ENCODE results near the gene ICE1.
"Not testable (repeated sequence)": the region's sequence is repeated elsewhere in the genome, so short reads cannot be mapped to it uniquely, and the experiment has no call there.

Gene ICE1

DNA sequence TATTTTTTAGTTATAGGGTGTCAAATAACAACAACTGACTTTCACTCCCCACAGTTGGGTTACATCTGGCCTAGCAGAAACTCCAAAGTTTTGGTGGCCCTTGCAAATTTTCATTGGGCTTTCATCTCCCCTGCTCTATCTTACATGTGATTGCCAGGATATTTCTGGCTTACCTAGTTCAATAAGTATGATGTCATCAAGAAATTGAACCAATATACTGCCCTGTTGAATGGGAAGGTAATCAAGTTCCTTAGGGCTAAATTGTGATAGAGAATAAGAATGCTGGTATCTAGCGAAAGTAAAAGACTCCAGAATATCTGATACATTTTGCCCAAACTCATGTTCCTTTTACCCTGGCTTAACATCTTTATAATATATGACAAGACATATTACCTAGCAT lies 17.0 kb upstream of the ICE1 start:
- DNase-seq = no peak

DNA sequence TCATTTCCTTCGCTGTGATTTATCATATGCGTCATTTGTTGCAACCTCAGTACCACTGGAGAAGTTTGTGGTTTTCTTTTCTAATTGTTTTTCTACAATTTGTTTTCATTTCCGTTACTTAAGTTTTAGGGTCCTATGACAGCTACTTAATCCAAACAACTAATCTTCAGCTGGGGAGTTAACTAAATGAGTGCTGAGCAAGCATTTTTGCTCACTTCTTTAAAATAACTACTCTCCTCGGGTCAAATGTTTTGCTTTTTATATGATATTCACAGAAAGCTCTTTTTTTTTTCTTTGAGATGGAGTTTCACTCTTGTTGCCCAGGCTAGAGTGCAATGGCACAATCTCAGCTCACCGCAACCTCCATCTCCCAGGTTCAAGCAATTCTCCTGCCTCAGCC lies 14.6 kb upstream of the ICE1 start:
- DNase-seq = no peak

DNA sequence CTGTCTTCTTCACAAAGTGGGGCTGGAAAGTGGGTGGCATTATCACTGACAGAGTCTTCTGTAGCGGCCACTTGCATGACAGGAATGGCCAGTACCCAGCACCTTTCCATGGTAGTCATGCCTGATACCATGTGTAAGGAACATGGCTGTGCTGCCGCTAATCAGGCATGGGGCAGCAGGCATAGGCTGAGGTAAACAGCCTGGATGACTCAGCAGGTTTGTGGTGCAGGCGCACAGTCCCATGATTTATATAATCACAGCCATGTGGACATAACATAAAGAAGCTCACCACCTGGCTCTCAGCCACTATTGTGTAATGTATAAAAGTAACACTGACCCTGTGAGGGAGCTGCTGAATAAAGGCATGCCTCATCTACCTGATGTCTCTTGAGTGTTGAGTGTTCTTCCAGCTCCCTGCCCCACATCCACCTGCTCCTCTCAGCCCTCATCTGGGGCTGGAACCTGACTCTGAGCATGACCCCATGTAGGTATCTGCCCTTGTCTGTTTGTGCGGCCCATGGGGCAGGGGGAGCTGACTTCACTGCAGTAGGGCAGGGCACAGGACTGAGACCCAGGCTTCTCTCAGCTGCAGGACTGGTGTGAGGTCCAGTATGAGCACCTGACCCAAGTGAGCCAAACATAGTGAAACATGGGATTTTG lies 13.2 kb upstream of the ICE1 start:
- DNase-seq = peak; percentile 9

DNA sequence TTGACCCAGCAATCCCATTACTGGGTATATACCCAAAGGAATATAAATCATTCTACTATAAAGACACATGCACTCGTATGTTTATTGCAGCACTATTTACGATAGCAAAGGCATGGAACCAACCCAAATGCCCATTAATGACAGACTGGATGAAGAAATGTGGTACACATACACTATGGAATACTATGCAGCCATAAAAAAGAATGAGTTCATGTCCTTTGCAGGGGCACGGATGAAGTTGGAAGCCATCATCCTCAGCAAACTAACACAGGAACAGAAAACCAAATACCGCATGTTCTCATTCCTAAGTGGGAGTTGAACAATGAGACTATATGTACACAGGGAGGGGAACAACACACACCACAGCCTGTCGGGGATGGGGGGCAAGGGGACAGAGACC lies 8.6 kb upstream of the ICE1 start:
- DNase-seq = not testable (repeated sequence)

DNA sequence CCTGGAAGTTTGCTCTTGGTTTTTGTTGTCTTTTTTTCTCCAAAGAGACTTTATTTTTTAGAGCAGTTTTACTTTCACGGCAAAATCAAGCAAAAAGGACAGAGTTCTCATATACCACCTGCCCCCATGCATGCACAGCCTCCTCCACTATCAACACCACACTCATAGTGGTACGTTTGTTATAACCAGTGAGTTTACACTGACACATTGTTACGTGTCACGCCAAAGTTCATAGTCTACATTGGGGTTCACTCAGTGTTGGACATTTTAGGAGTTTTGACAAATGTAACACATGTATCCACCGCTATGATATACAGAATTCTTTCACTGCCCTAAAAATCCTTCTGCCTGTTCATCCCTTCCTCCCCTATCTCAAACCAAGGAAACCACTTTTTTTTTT lies 7.5 kb upstream of the ICE1 start:
- DNase-seq = no peak

DNA sequence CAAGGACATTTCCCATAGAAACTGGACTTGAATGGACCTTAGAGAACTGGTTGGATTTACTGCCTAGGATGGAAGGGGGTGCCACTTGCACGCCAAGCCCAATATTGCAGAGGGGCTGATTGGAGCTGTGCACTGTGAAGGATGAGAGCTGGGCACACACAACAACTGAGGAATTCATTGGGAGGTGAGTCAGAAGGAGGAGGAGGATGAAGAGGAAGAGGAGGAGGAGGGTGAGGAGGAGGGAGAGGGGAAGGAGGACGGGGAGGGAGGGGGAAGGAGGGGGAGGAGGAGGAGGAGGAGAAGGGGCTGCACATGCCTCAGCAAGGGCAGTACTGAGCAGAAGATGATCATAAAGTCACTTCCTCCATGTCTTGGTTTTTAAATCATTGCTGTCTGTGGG lies 5.7 kb upstream of the ICE1 start:
- DNase-seq = no peak

DNA sequence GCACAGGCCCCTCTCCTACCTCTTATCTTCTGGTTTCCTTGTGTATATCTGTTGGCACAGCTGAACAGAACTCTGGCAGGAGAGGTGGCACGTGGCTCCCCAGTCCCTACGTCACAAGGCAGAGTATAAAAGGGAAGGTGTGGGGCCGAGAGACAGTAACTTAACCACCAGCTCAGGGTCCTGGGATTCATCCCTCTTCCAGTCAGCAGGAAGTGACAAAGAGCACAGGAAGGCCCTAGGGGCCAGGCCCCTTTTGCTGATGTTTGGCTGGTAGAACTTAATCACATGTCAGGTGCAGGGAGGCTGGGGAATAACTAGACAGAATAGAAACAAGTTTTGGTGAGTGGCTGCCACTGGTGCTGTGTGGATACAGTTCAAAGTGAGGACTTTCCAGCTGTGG lies 4.5 kb upstream of the ICE1 start:
- DNase-seq = peak; percentile 7

DNA sequence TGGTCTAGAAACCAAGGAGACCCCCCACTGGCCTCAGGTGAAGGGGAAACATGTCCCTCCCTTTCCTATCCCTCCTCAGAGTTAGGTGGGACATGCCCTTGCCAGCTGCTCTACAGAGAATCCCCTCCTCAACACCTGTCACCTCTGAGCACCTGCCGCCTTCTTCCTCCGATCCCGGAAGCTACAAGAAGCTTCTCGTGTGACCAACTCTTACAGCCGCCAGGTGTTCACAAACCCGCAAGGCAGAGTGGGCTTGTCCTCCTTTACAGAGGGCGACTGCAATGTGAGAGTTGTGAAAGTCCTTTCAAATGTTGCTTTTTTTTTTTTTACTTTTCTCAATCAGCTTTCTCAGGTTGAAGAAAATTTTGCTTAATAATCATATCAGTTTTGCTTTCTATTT lies 3.7 kb upstream of the ICE1 start:
- no peak for DNase-seq

DNA sequence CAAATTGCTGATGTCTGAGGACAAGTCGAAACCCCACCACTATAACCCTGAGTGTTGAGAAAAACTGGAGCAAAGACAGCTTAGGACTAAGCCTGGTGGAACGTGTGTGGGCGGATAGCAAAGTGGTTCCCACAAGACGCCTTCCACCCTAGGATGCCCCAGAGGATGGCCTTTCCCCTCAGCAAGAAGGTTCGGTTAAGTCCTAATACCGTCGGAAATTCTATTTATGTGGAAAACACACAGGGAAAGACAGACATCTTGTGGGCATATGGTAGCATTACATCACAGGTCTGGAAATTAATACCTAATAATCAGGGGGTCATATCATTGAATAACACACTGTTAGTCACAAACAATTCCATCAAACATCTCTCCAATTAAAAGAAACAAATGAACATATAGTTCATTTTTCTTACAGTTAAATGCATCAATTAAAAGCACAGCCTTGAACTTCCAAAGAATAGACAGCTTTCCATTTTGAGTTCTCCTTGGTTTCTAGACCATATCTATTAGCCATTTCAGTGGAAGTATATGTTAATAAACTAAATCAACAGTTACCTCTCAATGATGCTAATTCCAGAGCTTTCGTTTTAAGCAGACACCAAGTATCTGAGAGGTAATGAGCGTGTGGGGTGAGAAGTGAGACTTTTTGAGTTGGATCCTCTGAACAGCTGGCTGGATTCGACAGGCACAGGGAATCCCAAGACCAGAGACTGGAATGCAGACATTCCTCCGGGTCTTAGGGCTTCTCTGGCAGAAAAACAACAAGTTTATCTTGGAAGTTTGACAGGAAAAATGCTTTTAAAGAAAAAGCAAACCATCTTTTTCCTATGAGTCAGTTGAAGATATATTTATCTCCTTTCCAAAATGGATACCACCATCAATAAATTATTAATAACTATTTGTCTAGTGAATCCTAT lies 2.9 kb upstream of the ICE1 start:
- DNase-seq = peak; percentile 68

DNA sequence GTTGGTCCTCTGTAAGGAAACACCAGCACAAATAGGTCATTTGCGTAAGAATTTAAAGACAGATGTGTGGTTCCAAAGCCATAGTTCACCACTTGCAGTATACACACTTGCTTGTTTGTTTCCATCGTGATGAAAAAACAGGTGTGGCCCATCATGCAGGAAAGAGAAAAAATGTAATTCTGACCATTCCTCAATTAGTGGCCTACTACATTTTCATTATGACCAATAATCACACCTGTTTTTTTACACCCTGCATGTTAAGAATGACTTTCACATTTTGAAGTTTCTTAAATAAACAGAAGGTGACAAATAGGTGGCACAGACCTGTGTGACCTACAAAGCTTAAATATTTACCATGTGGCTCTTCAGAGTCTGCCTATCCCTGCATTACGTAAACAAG lies 2.2 kb upstream of the ICE1 start:
- no peak for DNase-seq

DNA sequence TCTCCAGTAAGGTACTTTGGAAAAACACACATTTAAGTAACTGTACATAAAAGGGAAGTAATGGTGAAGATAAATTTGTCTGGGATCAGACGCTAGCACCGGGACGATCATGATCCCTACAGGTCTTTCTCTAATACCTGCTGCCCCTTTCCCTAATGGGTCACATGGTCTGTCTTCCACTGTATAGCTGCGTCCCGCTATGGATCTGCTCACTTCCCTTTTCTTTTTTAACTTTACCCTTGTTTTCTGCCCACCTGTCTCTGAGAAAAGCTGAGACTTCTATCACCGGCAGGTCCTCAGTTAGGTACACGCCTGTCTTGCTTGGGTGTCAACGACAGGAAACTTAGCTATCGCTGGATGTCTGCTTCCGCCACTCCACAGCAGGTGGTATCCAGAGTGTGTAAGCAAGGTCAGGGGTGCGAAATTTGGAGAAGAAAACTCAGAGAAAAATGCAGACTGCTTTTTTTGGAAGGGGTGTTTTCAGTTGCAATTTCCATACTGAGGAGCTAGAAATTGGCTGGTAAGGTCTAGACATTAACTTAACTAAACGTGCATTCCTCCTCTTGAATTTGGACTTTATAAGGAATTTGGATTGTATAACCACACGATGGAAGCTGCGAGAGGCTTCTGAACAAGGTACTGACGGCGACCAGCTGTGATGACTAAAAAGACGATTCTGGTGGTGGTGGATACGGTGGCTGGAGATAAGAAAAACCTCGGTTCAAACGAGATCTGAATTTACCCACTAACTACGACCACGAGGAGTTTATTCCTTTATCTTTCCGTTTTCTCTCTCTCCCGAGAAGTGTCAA lies 1.1 kb upstream of the ICE1 start:
- DNase-seq = peak; percentile 49

DNA sequence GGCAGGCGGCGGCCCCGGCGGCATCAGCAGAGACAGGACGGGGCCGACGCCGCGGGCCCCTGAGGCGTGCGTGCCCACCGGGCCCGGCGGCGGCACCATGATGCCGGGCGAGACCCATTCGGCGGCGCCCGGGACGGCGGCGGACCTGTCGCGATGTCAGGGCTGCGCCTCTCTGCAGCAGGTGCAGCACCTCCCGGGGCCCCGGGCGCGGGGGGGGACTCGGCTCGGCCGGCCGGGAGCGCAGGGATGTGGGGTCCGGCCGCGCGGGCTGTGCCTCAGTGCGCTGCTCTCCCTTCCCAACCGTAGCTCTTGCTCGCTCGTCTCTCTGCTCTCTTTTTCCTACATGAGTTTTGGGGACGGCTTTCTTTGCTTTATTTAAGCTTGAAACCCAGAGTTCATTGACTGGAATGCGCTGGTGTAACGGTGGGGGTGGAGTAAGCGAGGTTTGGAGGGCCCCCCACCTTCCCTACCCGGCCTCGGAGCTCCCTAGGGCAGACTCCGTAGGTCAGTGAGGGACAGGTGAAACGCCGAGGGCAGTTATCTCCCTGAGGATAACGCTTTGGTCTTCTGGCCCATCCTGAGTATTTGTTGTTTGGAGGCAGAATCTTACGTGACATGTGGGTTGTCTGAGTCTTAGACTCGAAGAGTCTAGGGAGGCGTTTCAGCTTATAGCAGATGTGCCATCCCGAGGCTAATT lies 490 bp downstream of the ICE1 start:
- DNase-seq = peak; percentile 2

DNA sequence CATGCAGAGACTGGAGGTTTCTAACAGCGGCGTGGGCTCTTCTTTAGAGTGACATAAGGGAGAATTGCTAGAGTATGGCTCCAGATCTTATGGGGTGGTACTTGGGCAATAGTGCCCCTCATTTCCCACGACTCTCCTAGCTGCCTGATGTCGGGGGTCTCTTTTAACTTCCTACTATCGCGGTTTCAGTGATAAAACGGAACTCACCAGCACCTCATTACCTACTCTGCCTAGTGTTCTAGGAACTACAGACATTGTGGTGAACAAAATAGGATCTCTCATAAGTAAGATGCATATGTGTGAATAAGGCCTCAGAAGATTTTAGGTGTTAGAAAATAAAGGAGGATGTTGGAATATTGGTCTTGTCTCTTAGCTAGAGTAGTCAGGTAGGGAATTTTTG lies 1.1 kb downstream of the ICE1 start:
- DNase-seq = no peak

DNA sequence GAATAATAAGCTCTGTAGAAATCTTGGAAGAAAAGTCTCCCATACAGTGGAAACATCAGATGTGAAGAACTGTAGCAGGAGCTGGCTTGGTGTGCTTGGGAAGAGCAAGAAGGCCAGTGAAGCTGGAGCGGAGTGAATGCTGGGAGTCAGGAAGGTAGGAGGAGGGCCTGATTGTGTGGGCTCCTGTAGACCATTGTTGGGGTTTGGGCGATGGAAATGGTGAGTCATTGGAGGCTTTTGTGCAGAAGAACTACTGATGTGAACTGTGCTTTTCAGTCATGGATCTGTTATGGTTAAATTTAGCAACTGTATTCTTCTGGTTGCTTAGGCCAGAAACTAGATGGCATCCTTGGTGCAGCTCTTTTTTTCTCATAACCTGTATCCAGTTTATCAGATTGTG lies 2.3 kb downstream of the ICE1 start:
- DNase-seq = peak; percentile 9

DNA sequence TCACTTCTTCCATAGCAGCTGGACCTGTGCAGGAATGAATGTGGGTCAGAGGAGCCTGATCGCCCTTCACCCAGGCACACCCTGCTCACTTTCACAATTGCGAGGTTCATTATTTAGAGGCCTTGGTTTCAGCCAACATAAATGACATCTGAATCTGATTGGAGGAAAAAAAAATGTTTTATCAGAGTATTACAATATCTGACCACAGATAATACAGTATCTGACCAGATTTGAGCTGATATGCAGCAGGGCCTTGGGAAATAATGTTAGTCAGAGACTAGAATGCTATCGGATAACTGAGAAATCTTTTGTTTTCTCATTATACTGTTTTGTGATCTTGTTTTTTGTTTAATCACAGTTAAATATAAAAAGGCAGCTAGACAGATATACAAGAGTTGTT lies 7.7 kb downstream of the ICE1 start:
- DNase-seq = no peak

DNA sequence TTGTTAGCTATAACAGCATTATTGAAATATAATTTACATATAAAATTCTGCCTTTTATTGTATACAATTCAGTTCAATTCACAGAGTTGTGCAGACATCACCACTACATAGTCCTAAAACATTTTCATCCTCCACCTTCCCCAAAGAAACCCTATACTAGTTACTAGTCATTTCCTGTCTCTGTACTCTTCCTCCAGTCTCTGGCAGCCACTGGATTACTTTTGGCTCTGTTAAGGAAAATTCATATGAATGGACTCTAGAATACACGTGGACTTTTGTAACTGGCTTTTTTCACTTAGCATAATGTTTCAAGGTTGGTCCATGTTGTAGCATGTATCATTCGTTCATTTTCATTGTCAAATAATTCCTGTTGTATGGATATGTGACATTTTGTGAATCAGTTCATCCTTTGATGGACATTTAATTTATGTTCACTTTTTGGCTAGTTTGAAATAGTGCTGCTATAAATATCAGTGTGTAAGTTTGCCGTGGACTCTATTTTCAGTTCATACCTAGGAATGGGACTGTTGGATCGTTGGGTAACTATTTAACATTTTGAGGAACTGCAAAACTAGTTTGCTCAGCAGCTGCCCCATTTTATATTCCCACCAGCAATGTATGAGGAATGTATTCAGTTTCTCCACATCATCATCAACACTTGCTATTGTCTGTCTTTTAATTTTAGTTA lies 9.7 kb downstream of the ICE1 start:
- DNase-seq = no peak

DNA sequence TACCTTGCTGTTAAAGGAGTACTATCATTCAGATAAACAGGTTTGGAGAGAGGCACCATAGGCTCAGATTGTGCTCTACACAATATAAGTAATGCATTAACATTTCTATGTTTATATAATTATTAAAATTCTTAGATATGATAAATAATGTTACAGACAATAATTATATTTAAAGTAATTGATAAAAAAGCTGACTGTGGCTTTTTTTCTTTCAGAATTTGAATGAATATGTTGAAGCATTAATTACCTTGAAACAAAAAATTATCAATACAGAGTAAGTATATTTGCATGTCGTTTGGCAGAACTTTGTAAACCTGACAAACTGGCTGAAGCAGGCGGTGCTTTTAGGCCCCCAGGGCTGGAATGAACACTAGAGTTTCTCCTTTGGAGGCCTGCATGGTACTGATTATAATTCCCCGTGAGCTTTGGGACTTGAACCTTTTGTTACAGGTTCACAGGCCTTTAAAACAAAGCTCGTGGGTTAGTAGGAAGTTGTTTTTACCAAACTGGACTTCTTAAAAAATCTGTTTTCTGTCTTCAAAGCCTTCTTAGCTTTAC lies 13.8 kb downstream of the ICE1 start:
- no peak for DNase-seq

DNA sequence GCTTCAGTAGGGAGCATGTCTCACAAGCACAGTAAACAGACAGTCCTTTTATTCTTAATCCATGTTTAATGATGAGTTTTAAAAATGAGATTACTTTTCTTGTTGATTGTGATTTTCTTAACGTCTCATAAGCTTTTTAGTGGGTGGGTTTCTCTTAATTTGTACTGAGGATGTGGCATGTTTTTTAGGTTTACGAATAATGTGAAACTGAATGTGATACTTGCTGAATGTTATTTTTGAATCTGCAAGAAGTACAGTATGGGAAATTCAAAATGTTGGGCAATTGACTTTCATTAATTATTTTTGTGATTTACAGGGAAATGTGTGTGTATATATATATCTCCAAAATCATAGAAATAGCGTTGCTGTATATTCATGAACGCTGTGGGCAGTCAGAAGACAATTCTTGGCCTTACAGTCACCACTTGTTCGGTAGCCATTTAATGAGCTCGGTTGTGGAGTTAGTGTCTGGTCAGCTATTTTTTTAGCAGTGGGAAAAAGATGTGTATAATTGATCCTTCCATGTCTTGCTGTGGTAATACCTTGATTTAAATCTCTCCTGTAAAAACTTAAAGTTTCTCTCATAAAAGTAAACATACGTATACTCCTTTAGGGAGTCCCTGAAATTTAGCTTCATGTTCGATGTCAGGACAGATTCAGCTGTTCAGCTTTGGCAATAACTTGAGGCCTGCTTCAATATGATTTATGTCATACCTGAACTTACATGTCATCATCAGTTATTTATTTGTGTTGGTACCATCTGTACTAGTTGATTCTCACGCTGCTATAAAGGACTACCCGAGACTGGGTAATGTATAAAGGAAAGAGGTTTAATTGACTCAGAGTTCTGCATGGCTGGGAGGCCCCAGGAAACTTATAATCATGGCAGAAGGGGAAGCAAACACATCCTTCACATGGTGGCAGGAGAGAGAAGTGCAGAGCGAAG lies 15.0 kb downstream of the ICE1 start:
- no peak for DNase-seq

DNA sequence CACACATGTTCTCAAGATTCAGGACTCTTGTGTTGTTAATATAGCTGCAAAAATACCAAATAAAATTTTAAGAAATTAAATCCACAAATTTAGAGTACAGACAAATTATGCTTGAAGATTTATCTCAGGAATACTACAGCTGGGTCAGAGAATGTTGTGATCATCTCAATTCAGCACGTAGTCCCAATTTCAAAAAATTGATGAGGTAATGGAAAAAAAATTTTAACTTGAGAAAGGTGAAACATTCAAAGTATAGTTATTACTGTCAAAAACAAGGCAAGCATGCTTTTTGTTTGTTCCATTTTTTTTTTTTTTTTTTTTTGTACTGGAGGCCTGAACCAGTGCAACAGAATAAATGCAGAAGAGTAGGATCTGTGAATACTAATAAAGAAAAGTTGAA lies 29.4 kb downstream of the ICE1 start:
- no peak for DNase-seq

DNA sequence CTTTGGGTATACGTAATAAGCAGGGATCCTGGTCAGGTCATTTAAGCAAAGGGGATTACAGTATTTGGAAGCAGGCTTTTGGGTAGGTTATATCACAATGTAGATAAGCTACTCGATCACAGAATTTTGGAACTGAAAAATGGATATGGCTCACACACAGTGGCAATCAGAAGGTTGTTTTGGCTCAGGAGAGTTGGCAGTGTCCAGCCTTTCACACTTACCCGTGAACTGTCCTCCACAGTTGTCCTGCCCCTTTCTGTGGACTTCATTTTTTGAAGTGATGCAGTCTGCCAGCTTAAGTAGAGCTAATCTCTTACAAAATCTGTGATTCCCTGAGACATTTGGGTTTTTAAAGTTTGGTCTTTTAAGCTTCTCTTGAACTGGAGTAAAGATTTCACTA lies 30.7 kb downstream of the ICE1 start:
- no peak for DNase-seq

DNA sequence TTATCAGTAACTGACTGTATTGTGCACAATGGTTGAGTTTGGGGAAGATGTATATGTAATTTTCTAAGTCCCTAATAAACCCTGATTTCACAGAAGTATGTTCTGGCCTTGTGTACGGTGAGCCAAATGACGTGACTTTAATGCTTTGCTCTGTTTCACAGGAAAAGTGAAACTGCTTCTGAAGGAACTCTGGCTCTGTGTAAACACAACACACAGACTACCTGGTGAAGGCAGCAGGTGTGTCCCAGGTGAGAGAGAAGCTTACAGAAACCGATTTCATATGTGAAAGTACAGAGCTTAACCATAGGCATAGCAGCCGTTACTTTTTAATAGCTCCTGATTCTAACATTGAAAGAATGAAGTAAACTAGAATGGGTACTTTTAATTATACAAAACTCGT lies 31.9 kb downstream of the ICE1 start:
- no peak for DNase-seq
